ENCODE measurements around the gene ADAM23.

- TF ChIP-seq CTCF (IDR thresholded peaks at IDR 0.05) = no peak
- TF ChIP-seq SMAD3 (CRISPR knock-in tag; IDR thresholded peaks at IDR 0.05; ENCODE audit: borderline replicate concordance) = no peak
- TF ChIP-seq, protein P1, sequence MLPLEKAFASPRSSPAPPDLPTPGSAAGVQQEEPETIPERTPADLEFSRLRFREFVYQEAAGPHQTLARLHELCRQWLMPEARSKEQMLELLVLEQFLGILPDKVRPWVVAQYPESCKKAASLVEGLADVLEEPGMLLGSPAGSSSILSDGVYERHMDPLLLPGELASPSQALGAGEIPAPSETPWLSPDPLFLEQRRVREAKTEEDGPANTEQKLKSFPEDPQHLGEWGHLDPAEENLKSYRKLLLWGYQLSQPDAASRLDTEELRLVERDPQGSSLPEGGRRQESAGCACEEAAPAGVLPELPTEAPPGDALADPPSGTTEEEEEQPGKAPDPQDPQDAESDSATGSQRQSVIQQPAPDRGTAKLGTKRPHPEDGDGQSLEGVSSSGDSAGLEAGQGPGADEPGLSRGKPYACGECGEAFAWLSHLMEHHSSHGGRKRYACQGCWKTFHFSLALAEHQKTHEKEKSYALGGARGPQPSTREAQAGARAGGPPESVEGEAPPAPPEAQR (CRISPR knock-in tag; IDR thresholded peaks at IDR 0.05) = no peak
- TF ChIP-seq NFYB (CRISPR knock-in tag; conservative IDR thresholded peaks at IDR 0.05; ENCODE audit: low read depth) = no peak
- no peak for TF ChIP-seq NR1H2 (CRISPR knock-in tag; IDR thresholded peaks at IDR 0.05)
- no peak for TF ChIP-seq FOXP1 (CRISPR knock-in tag; IDR thresholded peaks at IDR 0.05; ENCODE audit: borderline replicate concordance)
- no peak for TF ChIP-seq JUN (CRISPR knock-in tag; IDR thresholded peaks at IDR 0.05)
- TF ChIP-seq CREB1 (CRISPR knock-in tag; IDR thresholded peaks at IDR 0.05) = no peak
- TF ChIP-seq OVOL2 (CRISPR knock-in tag; IDR thresholded peaks at IDR 0.05; ENCODE audit: borderline replicate concordance) = no peak
- TF ChIP-seq GABPB1 (CRISPR knock-in tag; IDR thresholded peaks at IDR 0.05) = no peak
- no peak for TF ChIP-seq PRDM15 (CRISPR knock-in tag; IDR thresholded peaks at IDR 0.05)
- no peak for TF ChIP-seq CBFB (CRISPR knock-in tag; IDR thresholded peaks at IDR 0.05; ENCODE audit: low read depth)
These were observed 88.7 kb downstream of the ADAM23 start for GRCh38 chr2:206531996-206532543.

Measured in WTC11 (cell line).